Mesendoderm (in vitro differentiated cells): ENCODE data around the gene KRTAP9-4.
"Not testable (repeated sequence)": the region's sequence is repeated elsewhere in the genome, so short reads cannot be mapped to it uniquely, and the experiment has no call there.

ENCODE experiments used
- DNase-seq: peaks from one replicate; pipeline ENCODE4 v3.0.0; 2013
- H2AK5ac ChIP-seq: 2 replicates; pipeline ENCODE4 v1.6.1; 2013; ENCODE audit warnings: low read length, inconsistent platforms
- H2BK120ac ChIP-seq: 2 replicates; pipeline ENCODE4 v1.6.1; 2013; ENCODE audit warnings: low read depth, mild to moderate bottlenecking, low read length, moderate library complexity, mixed read lengths
- H2BK15ac ChIP-seq: replicated peaks from 2 replicates; pipeline ENCODE4 v1.6.1; 2013; ENCODE audit warnings: low read depth, mild to moderate bottlenecking, moderate library complexity
- H2BK5ac ChIP-seq: 2 replicates; pipeline ENCODE4 v1.6.1; 2013; ENCODE audit warnings: low read length, inconsistent platforms
- H3K18ac ChIP-seq: 2 replicates; pipeline ENCODE4 v1.6.1; 2013; ENCODE audit warnings: mild to moderate bottlenecking, low read length, mixed read lengths
- H3K23ac ChIP-seq: one replicate; pipeline ENCODE4 v1.6.1; 2013; ENCODE audit warnings: low read length
- H3K27ac ChIP-seq: 2 replicates; pipeline ENCODE4 v1.5.1; 2013; ENCODE audit warnings: low read depth, mild to moderate bottlenecking, inconsistent platforms, low read length, moderate library complexity
- H3K27me3 ChIP-seq: 2 replicates; pipeline ENCODE4 v1.6.1; 2013; ENCODE audit warnings: low read length, control low read depth, mild to moderate bottlenecking, inconsistent platforms; ENCODE audit not compliant: insufficient read depth, poor library complexity
- H3K36me3 ChIP-seq: 2 replicates; pipeline ENCODE4 v1.6.1; 2013; ENCODE audit warnings: low read length, inconsistent platforms; ENCODE audit not compliant: control insufficient read depth, insufficient read depth
- H3K4ac ChIP-seq: one replicate; pipeline ENCODE4 v1.6.1; 2013; ENCODE audit warnings: low read depth, mild to moderate bottlenecking, low read length, moderate library complexity
- H3K4me1 ChIP-seq: 2 replicates; pipeline ENCODE4 v1.6.1; 2013; ENCODE audit warnings: low read depth, low read length, inconsistent platforms; ENCODE audit not compliant: control insufficient read depth
- H3K4me2 ChIP-seq: 2 replicates; pipeline ENCODE4 v1.6.1; 2013; ENCODE audit warnings: low read length
- H3K4me3 ChIP-seq: 2 replicates; pipeline ENCODE4 v1.5.1; 2013; ENCODE audit warnings: mild to moderate bottlenecking, low read length
- H3K56ac ChIP-seq: one replicate; pipeline ENCODE4 v1.6.1; 2013; ENCODE audit warnings: low read length
- H3K79me1 ChIP-seq: 2 replicates; pipeline ENCODE4 v1.6.1; 2013; ENCODE audit warnings: low read length, inconsistent platforms
- H3K79me2 ChIP-seq: 2 replicates; pipeline ENCODE4 v1.6.1; 2013; ENCODE audit warnings: mild to moderate bottlenecking, low read length; ENCODE audit not compliant: control insufficient read depth, insufficient read depth
- H3K9ac ChIP-seq: 2 replicates; pipeline ENCODE4 v1.6.1; 2013; ENCODE audit warnings: low read length, inconsistent platforms
- H4K5ac ChIP-seq: one replicate; pipeline ENCODE4 v1.6.1; 2013; ENCODE audit warnings: low read length
- H4K8ac ChIP-seq: one replicate; pipeline ENCODE4 v1.6.1; 2013; ENCODE audit warnings: low read depth, mild to moderate bottlenecking, control low read depth, low read length, moderate library complexity
- WGBS: extraction: QIAGEN DNeasy Blood & Tissue Kit; methylation state at CpG from one replicate; pipeline ENCODE4 v1.1.7; 2013; ENCODE audit warnings: low lambda C conversion rate, missing lambda C conversion rate; ENCODE audit not compliant: insufficient coverage; ENCODE audit errors: extremely low coverage; 5-methylcytosine and 5-hydroxymethylcytosine counted together

The KRTAP9-4 gene

DNA sequence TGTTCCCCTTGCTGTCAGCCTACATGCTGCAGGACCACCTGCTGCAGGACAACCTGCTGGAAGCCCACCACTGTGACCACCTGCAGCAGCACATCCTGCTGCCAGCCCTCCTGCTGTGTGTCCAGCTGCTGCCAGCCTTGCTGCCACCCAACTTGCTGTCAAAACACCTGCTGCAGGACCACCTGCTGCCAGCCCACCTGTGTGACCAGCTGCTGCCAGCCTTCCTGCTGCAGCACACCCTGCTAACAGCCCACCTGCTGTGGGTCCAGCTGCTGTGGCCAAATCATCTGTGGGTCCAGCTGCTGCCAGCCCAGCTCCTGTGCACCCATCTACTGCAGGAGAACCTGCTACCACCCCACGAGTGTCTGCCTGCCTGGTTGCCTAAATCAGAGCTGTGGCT lies 21.8 kb downstream of the KRTAP9-4 start:
- H3K9ac ChIP-seq, H2AK5ac ChIP-seq, H4K8ac ChIP-seq, H2BK15ac ChIP-seq, H3K4me2 ChIP-seq, H3K4ac ChIP-seq, H2BK5ac ChIP-seq, H3K27ac ChIP-seq, H3K4me3 ChIP-seq, H3K27me3 ChIP-seq, H3K79me1 ChIP-seq, H3K23ac ChIP-seq, H3K56ac ChIP-seq, H3K4me1 ChIP-seq, DNase-seq, H3K79me2 ChIP-seq, H2BK120ac ChIP-seq, H3K18ac ChIP-seq, H3K36me3 ChIP-seq, H4K5ac ChIP-seq: not testable (repeated sequence)
- no CpG with 5 or more reads among the region's 1 CpG for WGBS

DNA sequence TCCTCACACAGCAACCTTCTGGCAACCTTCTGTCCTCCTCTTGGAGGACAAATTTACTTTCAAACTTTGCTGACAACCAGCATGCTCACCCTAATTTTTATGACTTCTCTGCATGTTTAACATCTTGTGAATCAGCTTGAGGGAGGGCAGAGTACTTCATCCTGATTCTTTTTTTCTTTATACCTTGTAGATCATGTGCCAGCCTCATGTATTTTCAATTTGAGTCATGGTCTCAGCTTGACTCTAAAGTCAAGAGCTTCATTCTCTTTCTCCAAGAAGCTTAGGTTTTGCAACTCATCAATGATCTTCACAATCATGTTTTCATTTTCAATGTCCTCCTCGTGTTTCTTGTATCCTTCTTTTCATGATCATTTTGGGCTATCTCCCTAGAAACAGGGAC lies 22.4 kb downstream of the KRTAP9-4 start:
- no peak overlapping the region for H2BK15ac ChIP-seq
- H3K4ac ChIP-seq, result no peak overlapping the region
- no peak overlapping the region for H3K4me3 ChIP-seq
- H2BK120ac ChIP-seq, result no peak overlapping the region
- no peak overlapping the region for H4K5ac ChIP-seq
- H3K79me1 ChIP-seq, result no peaks in the 10 kb centered on the region
- no peak overlapping the region for H3K27ac ChIP-seq
- H3K18ac ChIP-seq, result no peak overlapping the region
- no peaks in the 10 kb centered on the region for H3K36me3 ChIP-seq
- no peaks in the 10 kb centered on the region for H3K27me3 ChIP-seq
- no peak overlapping the region for H2AK5ac ChIP-seq
- no peaks in the 10 kb centered on the region for H3K79me2 ChIP-seq
- H4K8ac ChIP-seq, result no peak overlapping the region
- no peak overlapping the region for H2BK5ac ChIP-seq
- no peak overlapping the region for H3K9ac ChIP-seq
- H3K56ac ChIP-seq, result no peak overlapping the region
- no peak overlapping the region for H3K4me2 ChIP-seq
- H3K4me1 ChIP-seq, result no peaks in the 10 kb centered on the region
- no peak overlapping the region for H3K23ac ChIP-seq
- no peak for DNase-seq
- WGBS, result no CpG with 5 or more reads among the region's 1 CpG

- not testable (repeated sequence) for H3K23ac ChIP-seq, H3K4me2 ChIP-seq, H2AK5ac ChIP-seq, H3K9ac ChIP-seq, H4K5ac ChIP-seq, H2BK15ac ChIP-seq, H3K36me3 ChIP-seq, H2BK5ac ChIP-seq, H3K18ac ChIP-seq, H3K27ac ChIP-seq, H3K4me3 ChIP-seq, H3K27me3 ChIP-seq, H3K79me1 ChIP-seq, H3K79me2 ChIP-seq, H4K8ac ChIP-seq, H3K4ac ChIP-seq, H3K4me1 ChIP-seq, DNase-seq, H2BK120ac ChIP-seq, H3K56ac ChIP-seq
- WGBS, result no CpG with 5 or more reads among the region's 3 CpGs
These were observed 26.2 kb downstream of the KRTAP9-4 start, which contains the start of gene KRTAP9-7 for GRCh38 chr17:41275648-41276190. Gene KRTAP9-7, plus strand, starts transcription at chr17:41275698. Its CDS starts 0 bp downstream, at chr17:41275698.

- DNase-seq, result no peak
- no CpG with 5 or more reads among the region's 3 CpGs for WGBS
- Histone ChIP-seq H2BK15ac (no peak overlapping the region), H3K27ac (no peak overlapping the region), H3K4ac (no peak overlapping the region), H3K79me1 (no peaks in the 10 kb centered on the region), H3K79me2 (no peaks in the 10 kb centered on the region), H3K36me3 (no peaks in the 10 kb centered on the region), H3K18ac (no peak overlapping the region), H3K4me3 (no peak overlapping the region), H3K56ac (no peak overlapping the region), H2BK5ac (no peak overlapping the region), H3K4me2 (no peak overlapping the region), H4K5ac (no peak overlapping the region), H3K9ac (no peak overlapping the region), H2BK120ac (no peak overlapping the region), H2AK5ac (no peak overlapping the region), H3K23ac (no peak overlapping the region), H4K8ac (no peak overlapping the region), H3K27me3 (no peaks in the 10 kb centered on the region), H3K4me1 (no peaks in the 10 kb centered on the region)
These were observed 28.9 kb downstream of the KRTAP9-4 start for GRCh38 chr17:41278176-41278955.

DNA sequence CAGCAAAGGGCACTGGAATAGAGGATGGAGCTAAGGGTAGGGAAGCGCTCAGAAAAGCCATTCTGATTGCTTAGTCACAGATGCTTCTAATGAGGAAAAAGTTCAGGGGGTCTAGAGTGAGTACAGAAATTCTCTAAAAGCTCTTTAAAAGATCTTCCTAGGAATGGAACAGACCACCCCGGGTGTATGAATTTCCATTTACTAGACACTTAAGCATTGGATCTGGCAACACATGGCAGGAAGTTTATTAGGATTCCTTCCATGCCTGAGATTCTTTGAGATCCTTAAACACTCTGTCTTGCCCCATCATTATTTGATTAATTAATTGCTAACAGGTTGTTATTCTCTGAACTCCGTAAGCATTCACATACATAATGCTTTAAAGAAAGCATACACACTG lies 34.6 kb downstream of the KRTAP9-4 start:
- Histone ChIP-seq H3K9ac (no peak overlapping the region), H3K79me2 (no peaks in the 10 kb centered on the region), H3K79me1 (no peaks in the 10 kb centered on the region), H4K8ac (no peak overlapping the region), H3K4ac (no peak overlapping the region), H3K4me3 (no peak overlapping the region), H2BK5ac (no peak overlapping the region), H2BK120ac (no peak overlapping the region), H3K27ac (no peak overlapping the region), H3K56ac (no peak overlapping the region), H3K23ac (no peak overlapping the region), H3K36me3 (no peaks in the 10 kb centered on the region), H3K4me1 (no peaks in the 10 kb centered on the region), H2AK5ac (no peak overlapping the region), H3K27me3 (no peaks in the 10 kb centered on the region), H3K18ac (no peak overlapping the region), H3K4me2 (no peak overlapping the region), H4K5ac (no peak overlapping the region), H2BK15ac (no peak overlapping the region)
- WGBS, result no CpG with 5 or more reads among the region's 3 CpGs
- DNase-seq, result peak; percentile 16
